GM19351 (cell line): ENCODE data around the gene FOXA1.

Experiments used
- ATAC-seq: cut with Tn5 transposase; IDR thresholded peaks from one replicate; pipeline ENCODE4 v1.9.1; 2021; ENCODE audit warnings: mild to moderate bottlenecking, moderate library complexity; ENCODE audit not compliant: unreplicated experiment

Gene FOXA1

DNA sequence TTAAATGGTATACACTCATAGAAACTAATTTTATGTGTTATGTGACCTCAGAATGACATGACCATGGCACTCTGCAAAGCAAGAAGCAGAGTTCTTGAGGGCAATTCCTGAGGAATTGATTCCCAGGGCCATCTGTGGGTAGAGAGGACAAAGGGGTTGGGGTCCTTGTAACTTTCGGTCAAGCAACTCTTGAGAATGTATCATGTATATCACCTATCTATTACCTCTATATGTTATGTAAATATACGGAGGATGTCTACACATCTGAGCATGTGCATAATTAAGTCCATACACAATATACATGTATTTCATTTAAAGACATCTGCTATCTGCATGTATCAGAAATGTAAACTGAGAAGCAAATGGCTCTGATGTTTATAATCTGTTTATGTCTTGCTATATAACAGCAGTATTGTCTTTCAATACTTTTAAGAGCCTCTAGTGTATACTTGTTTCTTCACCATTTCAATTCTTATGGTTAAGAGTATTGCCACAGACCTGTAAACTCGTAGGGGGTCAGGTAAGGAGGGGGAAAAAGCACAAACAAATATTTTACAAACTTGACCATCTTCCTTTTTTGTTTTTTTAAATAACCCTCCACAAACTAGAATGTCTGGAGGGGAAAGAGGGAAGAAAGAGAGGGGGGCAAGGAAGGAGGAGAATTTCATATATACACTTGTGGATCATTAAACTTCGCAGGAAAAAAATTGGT, 4.5 kb downstream of the FOXA1 start:
- ATAC-seq, result no peak

DNA sequence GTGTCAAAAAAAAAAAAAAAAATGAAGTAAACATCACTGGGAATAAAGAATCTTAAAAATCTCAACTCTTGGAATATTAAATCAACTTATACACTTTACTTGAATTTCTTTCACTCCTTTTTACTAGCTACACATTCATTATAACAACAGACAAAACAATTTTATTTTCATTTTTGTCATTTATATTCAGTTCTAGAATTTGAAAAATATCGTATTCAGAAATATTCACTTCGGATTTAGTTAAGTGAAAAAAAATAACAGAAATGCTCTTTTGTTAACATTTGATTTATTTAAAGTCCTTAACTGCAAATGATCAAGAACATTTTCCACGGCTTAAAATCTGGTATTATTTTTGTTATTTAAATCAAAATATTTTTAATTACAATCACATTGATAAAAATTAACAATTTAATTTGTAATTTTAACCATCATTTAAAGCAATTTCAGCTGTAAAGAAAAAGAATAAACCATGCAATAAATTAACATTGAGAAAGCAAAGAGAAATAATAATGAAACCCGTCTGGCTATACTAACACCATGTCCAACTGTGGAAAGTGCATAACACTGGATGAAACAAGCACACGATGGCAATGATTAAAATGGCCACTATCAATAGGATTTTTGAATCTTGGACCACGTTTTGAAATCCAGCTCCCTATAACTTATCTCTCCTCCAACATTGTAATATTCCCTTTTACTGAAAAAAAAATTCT, 5.2 kb downstream of the FOXA1 start:
- ATAC-seq, result no peak

DNA sequence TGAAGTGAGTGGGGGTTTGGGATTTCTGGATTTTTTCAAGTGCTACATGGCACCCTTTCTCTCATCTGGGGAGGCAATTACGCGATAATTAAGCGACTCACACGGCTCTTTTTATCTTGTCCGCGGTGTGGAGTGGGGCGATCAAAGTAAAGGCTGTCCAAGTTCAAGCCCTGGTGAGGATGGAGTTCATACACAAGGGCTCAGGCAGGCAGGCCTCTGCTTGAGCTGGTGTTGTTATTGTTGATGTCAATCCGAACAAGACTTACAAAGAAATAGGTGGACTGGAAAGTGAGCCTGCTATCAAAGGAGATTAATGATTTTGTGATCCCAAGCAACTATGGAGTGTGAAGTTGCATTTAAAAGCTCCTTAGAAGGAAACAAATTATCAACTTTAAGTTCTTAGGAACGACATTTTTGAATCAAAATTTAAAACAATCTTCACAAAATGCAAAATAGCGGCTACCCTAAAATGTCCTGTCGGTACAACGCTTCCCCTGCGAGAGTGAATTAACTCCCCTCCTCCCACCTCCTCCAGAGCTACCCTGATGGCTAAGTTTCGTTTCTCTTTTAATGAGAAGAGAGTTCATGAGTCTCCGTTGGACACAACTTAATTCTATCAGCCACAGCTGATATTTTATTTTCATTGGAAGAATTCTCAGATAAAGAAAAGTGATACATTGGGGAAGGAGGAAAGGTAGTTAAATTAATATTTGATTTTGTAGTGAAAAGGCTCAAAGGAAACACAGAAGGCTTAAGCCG, 5.9 kb downstream of the FOXA1 start:
- ATAC-seq, result no peak

DNA sequence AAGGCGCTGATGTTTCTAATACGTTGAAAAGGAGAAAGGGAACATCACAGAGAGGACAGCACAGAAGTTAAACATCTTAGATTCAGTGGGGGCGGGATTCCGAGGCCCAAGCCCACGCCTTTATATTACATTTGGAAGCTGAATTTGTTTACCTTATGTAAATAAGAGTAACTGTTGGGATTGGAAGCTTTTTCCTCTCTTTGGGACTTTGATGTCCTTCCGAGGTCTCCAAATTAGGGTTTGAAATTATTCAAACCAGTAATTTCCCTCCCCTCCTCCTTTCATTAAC, 6.4 kb downstream of the FOXA1 start:
- no peak for ATAC-seq

DNA sequence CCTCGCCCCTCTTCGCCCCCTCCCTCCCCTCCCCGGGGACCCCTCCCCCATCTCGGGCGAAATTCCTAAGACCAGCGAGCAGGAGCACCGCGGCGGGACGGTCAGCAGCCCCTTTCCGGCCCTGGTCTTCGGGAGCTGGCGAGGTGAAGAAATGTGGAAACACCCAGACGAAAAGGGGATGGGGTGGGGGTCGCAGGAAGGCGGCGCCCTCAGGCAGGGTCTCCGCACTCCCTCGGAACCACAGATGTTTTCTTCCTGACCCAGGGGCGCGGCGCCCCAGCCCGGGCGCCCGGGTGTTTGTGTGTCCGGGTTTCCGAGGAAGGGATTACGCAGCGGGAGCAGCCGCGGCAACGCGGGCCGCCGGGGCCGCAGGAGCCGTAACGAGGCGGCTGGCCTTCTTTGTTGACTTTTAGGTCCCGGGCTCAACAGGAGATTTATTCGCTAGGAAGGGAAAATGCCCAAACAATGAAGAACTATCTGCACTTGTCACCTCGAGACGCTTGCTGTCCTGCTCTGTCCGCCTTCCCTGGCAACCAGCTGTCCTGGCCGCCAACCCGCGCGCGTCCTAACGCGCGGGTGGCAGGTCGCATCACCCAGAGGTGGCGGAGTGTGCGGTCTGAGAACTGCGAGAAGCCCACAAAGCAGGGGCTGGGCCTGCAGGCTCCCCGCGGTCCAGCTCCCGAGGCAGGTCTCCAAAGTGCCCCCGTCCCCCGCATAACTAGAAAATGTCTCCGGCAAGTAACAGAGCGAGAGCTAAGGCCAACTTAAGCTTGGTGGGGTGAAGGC, 7.0 kb downstream of the FOXA1 start:
- ATAC-seq, result no peak

DNA sequence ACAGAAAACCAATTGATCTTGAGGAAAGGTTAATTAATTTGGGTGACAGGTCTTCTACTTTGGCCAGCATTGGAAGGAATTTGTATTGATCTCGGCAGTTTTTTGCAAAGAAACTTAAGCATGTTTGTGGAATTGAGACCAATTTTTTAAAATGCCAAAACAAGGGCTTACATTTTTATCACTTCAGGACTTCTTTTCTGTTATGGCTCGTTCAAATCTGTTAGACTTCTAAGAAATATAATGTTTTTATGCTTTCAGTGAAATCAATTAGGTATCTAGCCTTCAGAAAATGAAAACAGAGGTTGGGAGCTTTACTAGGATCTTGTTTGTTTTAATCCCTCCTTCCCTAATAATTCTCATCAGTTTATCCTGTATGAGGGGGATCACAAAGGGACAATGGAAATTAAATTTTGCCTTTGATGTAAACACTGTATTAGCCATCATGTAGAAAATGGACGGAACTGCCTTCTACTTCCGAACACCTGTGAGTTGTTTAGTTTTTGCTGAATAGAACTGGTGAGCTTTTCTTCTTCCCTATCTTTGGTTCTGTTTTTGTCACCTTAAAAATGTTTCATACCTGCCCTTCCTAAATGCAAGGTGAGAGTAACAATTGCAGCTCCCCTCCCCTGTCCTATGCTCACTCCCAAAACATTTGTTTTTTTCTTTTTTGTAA, 7.8 kb downstream of the FOXA1 start:
- no peak for ATAC-seq

DNA sequence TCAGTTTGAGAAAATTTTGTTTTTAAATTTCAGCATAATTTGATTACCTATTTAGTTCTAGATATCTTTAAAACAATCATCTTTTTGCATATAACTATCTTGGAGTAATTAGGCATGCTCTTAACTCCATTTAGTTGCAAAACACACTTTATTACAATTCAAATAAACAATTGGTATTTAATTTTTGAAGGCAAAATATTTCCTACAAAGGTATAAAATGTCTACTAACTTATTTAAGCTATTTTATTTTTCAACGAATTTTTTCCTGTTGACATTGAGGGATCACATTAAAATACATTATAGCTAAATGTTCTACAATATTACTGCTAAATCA, 8.3 kb downstream of the FOXA1 start:
- ATAC-seq, result no peak

DNA sequence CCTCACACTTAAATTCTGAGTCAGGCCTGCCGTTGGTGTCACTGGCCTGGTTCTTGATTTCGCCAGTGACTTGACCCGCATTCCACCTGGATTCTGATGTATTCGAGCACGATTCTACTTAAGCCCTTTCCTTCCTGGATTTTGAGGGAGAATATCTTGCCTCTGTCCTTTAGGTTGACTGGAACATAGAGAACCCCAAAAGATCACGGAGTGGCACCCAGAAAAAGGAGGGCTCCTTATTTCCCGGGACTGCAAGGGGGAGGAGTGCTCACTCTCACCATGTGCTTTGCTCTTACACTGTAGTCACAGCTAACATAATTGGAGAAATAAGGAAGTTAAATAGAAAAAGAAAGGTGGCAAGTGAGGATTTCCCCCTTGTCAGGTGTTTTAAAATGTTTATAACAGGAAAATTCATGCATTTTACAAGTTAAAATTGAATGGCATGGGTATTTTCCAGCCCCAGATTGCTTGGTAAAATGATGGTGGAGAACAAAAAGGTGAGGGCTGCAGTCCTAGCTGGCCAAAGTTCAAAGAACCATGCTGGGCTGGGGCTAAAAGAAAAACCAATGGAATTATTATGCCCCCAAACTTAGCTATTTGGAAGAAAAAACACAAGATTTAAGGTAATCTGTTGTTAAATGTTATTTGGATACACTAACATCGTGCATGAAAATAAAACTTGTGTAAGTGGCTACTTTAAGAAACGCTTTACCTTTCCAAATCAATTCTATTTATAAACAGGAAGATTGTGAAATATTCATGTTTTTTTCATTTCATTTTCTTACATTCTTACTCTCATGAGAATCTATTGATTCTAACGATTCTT, 8.9 kb downstream of the FOXA1 start:
- ATAC-seq, result no peak

DNA sequence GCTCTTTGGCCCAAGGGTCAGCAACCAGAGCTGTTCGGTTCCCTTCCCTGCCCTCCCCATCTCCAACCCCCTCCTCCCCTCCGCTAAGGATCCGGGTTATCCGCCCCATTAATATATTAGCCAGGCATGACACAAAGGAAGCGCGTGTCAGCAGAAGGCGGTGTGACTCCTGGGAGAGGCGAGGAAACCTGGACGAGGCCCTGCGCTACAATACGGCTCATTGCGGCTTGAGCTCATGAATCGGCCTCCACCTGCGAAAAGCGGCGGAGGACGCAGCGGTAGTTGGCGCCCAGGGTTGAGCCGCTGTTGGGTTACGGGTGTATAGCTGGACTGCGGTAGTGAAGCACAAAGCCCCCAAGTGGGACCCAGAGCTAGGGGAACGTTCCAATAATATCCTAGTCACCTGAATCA, 9.9 kb downstream of the FOXA1 start:
- no peak for ATAC-seq

DNA sequence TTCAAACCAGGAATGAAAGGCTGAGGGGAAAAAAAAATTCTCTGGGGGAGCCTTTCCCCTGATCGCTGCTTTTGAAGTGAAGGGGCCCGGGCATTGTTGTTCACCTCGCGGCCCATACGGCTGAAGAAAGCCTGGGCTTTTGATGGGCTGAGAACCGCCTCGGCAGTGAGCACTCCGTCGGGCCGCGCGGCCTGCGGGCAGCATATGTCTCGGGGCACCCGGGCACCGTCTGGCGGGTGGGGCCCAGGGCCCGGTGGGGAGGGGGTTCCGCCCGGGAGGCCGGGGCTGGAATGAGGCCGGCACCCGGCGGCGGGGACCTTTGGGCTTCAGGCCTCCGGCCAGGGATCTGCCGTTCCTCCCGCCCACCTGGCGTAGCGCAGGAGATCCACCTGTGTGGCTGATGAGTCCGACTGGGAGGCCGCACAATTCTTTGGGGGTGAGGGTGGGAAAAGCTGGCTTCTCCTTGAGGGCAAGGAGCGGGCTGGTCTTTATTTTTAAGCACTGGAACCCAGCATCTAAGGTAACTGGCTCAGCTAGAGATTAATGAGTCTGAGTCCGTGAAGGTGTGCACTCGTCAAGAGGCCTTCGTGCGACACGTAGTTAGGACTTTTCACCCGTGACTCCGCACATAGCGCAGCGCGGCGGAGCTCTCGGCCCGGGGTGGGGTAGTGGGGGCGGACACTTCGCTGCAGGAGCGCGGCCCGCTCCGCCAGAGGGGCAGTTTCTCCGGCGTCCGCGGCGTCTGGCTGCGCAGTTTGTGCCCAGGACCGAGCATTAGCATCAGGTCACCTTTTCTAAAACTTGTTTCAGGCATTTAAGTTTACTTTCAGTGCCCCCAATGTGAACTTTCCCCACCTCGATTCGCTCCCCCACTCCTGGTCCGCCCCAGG, 10.6 kb downstream of the FOXA1 start:
- no peak for ATAC-seq

DNA sequence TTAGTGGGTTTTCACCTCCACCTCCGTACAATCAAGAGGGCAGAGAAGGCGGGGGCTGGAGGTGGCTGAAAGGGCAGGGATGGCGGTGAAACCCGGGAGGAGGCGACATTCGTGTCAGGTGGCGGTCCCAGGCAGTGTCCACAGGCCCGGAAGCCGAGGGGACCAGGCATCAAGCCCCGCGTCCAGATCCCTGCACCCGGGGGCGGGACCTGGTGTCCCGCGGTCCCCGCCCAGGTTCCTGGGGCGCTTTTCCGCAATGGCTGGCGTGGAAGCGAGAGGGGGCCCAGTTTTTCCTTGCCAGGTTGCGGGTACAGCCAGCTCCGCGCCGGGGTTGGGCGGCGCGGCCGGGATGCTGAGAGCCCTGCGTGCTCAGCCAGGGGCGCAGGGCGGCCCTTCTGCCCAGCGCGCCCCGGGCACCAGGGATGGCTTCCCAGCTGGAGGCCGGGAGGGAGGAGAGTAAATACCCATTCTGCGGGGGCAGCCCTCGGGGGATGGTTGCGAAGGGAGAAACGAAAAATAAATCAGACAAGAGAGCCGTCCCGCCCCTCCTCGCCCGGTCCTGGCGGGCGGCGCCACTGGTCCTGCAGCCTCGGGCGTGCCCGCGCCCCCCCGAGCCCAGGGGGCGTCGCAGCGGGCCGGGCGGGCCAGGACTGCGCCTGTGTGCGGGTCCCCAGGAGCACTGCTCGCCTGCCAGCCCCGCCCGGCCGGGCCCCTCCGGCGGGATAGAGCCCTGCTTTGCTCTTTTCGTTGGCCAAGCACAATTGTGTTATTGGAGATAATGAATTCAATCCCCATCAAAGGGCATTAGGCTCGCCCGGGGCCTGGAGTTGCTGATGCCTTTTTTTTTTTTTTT, 11.5 kb downstream of the FOXA1 start:
- ATAC-seq, result no peak

DNA sequence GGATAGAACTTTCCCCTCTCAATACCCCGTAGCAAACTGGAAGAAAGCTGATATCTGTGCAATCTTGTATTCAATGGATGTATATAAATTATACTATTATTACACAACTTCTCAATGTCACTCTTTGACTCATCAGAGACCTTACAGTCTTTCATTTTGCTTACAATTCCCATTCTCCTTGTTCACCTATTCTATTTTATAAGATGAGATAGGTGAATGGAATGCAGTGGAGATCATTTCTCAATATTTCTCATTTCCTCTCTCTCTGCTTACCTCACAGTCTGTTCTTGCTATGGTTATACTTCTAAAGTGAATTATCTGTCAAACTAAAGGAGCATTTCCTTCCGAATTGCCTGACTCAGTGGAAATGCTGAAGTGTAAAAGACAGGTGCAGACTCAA, 14.9 kb downstream of the FOXA1 start:
- ATAC-seq, result no peak

DNA sequence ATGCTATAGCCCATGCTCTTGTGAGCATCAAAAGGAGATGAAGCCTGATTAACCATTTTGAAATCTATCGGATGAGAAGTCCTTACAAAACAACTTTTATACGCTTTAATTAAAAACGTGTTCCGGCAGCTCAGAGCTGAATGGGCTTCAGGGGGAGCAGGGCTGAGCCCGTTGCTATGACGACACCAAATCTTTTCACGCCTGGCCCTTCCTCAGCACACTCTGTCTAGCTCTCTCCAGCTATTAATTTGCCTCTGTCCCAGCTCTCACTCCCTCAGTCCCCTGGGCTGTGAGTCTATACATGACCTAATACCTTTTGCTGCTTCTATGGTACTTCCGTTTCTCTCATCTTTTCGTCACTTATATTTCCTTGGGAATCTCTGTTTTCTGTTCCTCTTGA, 15.8 kb downstream of the FOXA1 start:
- ATAC-seq, result no peak

DNA sequence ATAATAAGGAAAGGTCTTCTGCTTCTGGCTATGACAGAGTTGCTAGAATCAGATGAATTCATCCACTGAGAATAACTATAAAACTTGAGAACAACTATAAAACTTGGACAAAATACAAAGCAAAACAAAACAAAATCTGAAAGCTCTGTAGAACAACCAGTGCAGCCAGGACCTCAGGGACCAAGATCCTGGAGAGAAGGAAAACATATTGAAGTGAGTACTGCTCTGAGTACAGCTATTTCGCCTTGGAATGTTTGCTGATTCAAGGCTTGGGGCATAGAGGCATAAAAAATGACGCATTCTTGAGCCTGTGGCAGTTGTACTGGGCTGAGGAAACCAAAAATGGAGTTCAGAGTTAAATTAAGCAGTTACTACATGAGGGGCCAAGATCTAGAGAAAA, 21.7 kb downstream of the FOXA1 start:
- no peak for ATAC-seq

DNA sequence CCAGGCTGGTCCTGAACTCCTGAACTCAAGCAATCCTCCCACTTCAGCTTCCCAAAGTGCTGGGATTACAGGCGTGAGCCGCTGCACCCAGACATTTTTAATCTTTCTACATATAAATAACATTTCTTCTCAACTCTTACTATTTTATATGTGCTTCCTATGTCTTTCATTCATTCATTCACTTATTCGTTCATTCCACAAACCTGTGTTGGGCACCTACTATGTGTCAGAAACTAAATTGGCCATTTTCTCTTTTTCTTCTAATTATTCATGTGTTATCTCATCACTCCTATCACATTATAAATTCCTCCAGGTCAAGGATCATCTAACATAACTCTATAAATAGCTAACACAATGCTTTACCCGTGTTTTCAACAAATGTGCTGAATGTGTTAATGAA, 23.7 kb downstream of the FOXA1 start:
- no peak for ATAC-seq

DNA sequence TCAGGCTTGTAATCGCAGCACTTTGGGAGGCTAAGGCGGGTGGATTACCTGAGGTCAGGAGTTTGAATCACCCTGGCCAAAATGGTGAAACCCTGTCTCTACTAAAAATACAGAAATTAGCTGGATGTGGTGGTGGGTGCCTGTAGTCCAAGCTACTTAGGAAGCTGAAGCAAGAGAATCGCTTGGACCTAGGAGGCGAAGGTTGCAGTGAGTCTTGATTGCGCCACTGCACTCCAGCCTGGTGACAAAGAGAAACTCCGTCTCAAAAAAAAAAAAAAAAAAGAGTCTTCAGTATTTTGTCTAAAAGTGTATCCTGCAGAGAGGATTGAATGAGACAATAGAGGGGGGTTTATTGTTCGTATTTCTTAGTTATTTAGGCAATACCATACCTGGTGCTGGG, 25.3 kb downstream of the FOXA1 start:
- no peak for ATAC-seq

DNA sequence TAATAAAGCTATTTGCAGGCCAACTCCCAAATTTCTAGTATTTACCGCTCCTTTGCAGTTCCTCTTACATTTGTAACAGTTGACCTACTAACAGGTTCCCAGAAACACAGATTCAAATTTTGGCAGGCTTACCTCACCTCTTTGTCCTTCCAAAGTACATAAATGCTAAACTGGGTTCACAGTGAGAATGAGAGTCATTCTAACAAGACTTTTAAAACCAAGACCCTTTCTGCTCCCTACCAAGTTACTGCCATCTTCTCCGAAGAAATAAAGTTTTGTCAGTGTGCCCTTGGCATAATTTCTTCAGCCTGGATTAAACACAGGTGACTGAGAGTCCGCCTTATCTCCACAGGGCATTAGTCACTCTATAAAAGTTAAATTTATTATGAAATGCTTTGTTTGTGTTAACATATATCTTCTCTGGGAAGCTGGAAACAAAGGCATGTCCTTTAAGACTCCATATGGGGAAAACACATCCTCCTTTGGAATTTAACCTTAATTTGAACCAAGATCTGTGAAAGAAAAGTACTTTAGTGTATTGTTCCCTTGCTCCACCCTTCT, 28.2 kb downstream of the FOXA1 start:
- no peak for ATAC-seq

DNA sequence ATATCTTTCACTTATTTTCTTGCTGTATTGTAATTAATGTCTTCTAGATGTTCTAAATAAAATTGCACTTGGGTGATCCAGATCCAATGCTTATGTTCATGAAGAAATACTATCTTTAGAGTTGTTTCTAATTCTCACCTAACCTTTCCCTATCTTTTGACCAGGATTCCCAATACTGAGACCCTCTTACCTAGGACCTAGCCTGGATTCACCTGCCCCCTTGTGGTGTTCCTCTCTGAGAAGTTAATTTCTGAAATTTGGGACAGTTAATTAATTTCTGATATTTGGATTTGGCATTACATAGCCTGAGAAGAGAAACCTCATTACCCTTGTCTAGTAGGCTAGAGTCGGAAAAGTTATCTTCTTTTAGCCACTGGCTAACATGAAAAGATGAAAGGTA, 29.5 kb downstream of the FOXA1 start:
- ATAC-seq, result no peak
